H9 (cell line): ENCODE results near the gene PHLDB1. TPM values are rescaled to one million over a fixed set of nuclear protein-coding genes. Genes with fewer than 3 reads are reported as not detected.
A peak's percentile ranks its signal among the peaks of the same experiment; 100 is the strongest.

Source experiments
- DNase-seq: peaks from one replicate; pipeline ENCODE4 v3.0.0-alpha.2; 2017
- H2AFZ ChIP-seq: one replicate; pipeline ENCODE4 v1.6.1; 2013; ENCODE audit warnings: mild to moderate bottlenecking, low read length, control low read depth, moderate library complexity
- H2AK5ac ChIP-seq: 2 replicates; pipeline ENCODE4 v1.6.1; 2013; ENCODE audit warnings: low read length, control low read depth, mixed read lengths; ENCODE audit not compliant: insufficient read length
- H2BK120ac ChIP-seq: one replicate; pipeline ENCODE4 v1.6.1; 2013; ENCODE audit warnings: low read depth, mild to moderate bottlenecking, low read length, control low read depth, inconsistent platforms; ENCODE audit not compliant: poor library complexity, severe bottlenecking
- H2BK12ac ChIP-seq: 2 replicates; pipeline ENCODE4 v1.6.1; 2013; ENCODE audit warnings: low read length, control low read depth, mixed read lengths, low read depth; ENCODE audit not compliant: insufficient read length
- H2BK15ac ChIP-seq: 2 replicates; pipeline ENCODE4 v1.6.1; 2013; ENCODE audit warnings: low read depth, low read length, control low read depth
- H2BK20ac ChIP-seq: one replicate; pipeline ENCODE4 v1.6.1; 2013; ENCODE audit warnings: low read depth, mild to moderate bottlenecking, low read length, control low read depth, inconsistent platforms; ENCODE audit not compliant: poor library complexity, severe bottlenecking
- H2BK5ac ChIP-seq: 2 replicates; pipeline ENCODE4 v1.6.1; 2013; ENCODE audit warnings: low read length, control low read depth, mixed read lengths; ENCODE audit not compliant: insufficient read length
- H3K14ac ChIP-seq: 2 replicates; pipeline ENCODE4 v1.6.1; 2013; ENCODE audit warnings: low read length, control low read depth; ENCODE audit not compliant: insufficient read depth
- H3K18ac ChIP-seq: 2 replicates; pipeline ENCODE4 v1.6.1; 2013; ENCODE audit warnings: low read depth, mild to moderate bottlenecking, mixed read lengths, low read length, control low read depth; ENCODE audit not compliant: insufficient read length
- H3K23ac ChIP-seq: 2 replicates; pipeline ENCODE4 v1.6.1; 2013; ENCODE audit warnings: low read length, control low read depth, mixed read lengths, low read depth; ENCODE audit not compliant: insufficient read length
- H3K23me2 ChIP-seq: 2 replicates; pipeline ENCODE4 v1.6.1; 2013; ENCODE audit warnings: low read depth, mild to moderate bottlenecking, mixed read lengths, low read length, control low read depth; ENCODE audit not compliant: insufficient read length, poor library complexity, severe bottlenecking
- H3K27ac ChIP-seq: 2 replicates; pipeline ENCODE4 v1.5.1; 2013; ENCODE audit warnings: low read length, control low read depth, mixed read lengths, low read depth; ENCODE audit not compliant: insufficient read length
- H3K27me3 ChIP-seq: 2 replicates; pipeline ENCODE4 v1.6.1; 2013; ENCODE audit warnings: low read length, control low read depth, inconsistent platforms; ENCODE audit not compliant: insufficient read depth
- H3K4ac ChIP-seq: 2 replicates; pipeline ENCODE4 v1.6.1; 2013; ENCODE audit warnings: low read depth, mild to moderate bottlenecking, control low read depth, inconsistent platforms, low read length, moderate library complexity
- H3K4me1 ChIP-seq: 2 replicates; pipeline ENCODE4 v1.6.1; 2013; ENCODE audit warnings: low read length, control low read depth, inconsistent platforms; ENCODE audit not compliant: insufficient read depth
- H3K4me2 ChIP-seq: 2 replicates; pipeline ENCODE4 v1.6.1; 2013; ENCODE audit warnings: low read length, control low read depth, mixed read lengths; ENCODE audit not compliant: insufficient read length, insufficient read depth
- H3K56ac ChIP-seq: 2 replicates; pipeline ENCODE4 v1.6.1; 2013; ENCODE audit warnings: low read depth, mild to moderate bottlenecking, mixed read lengths, low read length, control low read depth; ENCODE audit not compliant: insufficient read length
- H3K79me1 ChIP-seq: 2 replicates; pipeline ENCODE4 v1.6.1; 2013; ENCODE audit warnings: low read depth, mild to moderate bottlenecking, moderate library complexity, low read length, control low read depth, inconsistent platforms; ENCODE audit not compliant: insufficient read depth, poor library complexity, severe bottlenecking
- H3K79me2 ChIP-seq: 2 replicates; pipeline ENCODE4 v1.6.1; 2013; ENCODE audit warnings: low read length, control low read depth, inconsistent platforms; ENCODE audit not compliant: insufficient read depth
- H3K9ac ChIP-seq: 2 replicates; pipeline ENCODE4 v1.6.1; 2013; ENCODE audit warnings: low read length, control low read depth, mixed read lengths; ENCODE audit not compliant: insufficient read length; ENCODE audit errors: extremely low read depth
- H3K9me3 ChIP-seq: one replicate; pipeline ENCODE4 v1.6.1; 2013; ENCODE audit warnings: low read depth, low read length, inconsistent platforms; ENCODE audit not compliant: control insufficient read depth
- H3T11ph ChIP-seq: one replicate; pipeline ENCODE4 v1.6.1; 2013; ENCODE audit warnings: mild to moderate bottlenecking, low read length, control low read depth, inconsistent platforms
- H4K20me1 ChIP-seq: one replicate; pipeline ENCODE4 v1.6.1; 2013; ENCODE audit not compliant: control insufficient read depth, insufficient read length, insufficient read depth
- H4K5ac ChIP-seq: 2 replicates; pipeline ENCODE4 v1.6.1; 2013; ENCODE audit warnings: low read depth, mild to moderate bottlenecking, mixed read lengths, low read length, control low read depth; ENCODE audit not compliant: insufficient read length
- H4K8ac ChIP-seq: replicated peaks from 2 replicates; pipeline ENCODE4 v1.6.1; 2013; ENCODE audit warnings: low read length, control low read depth, mixed read lengths, low read depth; ENCODE audit not compliant: insufficient read length
- H4K91ac ChIP-seq: 2 replicates; pipeline ENCODE4 v1.6.1; 2013; ENCODE audit warnings: low read depth, mild to moderate bottlenecking, moderate library complexity, mixed read lengths, low read length, control low read depth; ENCODE audit not compliant: insufficient read length
- H3K27ac Mint-ChIP-seq, 3 experiments: 2 replicates in 2 of 3; 3 replicates in 1 of 3; pipeline ENCODE4 v1.8.0; 2020 to 2021; ENCODE audit warnings: mixed read lengths in 3 of 3, mild to moderate bottlenecking in 1 of 3, moderate library complexity in 1 of 3
- H3K27me3 Mint-ChIP-seq: 2 replicates; pipeline ENCODE4 v1.8.0; 2021; ENCODE audit warnings: low read depth, mild to moderate bottlenecking, moderate library complexity, mixed read lengths
- H3K36me3 Mint-ChIP-seq, 3 experiments: 2 replicates in 2 of 3; 3 replicates in 1 of 3; pipeline ENCODE4 v1.8.0; 2020 to 2021; ENCODE audit warnings: low read depth in 3 of 3, mixed read lengths in 3 of 3; ENCODE audit not compliant: insufficient read depth in 1 of 3
- H3K4me1 Mint-ChIP-seq, 2 experiments: 2 replicates each; pipeline ENCODE4 v1.8.0; 2020; ENCODE audit warnings: mixed read lengths in 2 of 2
- H3K4me3 Mint-ChIP-seq, 2 experiments: 2 replicates in 1 of 2; 3 replicates in 1 of 2; pipeline ENCODE4 v1.8.0; 2020 to 2021; ENCODE audit warnings: mild to moderate bottlenecking in 2 of 2, mixed read lengths in 2 of 2, moderate library complexity in 1 of 2
- H3K9me3 Mint-ChIP-seq, 2 experiments: 2 replicates in 1 of 2; 3 replicates in 1 of 2; pipeline ENCODE4 v1.8.0; 2020; ENCODE audit warnings: mild to moderate bottlenecking in 2 of 2, mixed read lengths in 2 of 2, moderate library complexity in 1 of 2
- WGBS: extraction: QIAGEN DNeasy Blood & Tissue Kit; methylation state at CpG from one replicate; pipeline ENCODE4 v1.1.7; 2013; ENCODE audit warnings: missing lambda C conversion rate, low lambda C conversion rate, mixed read lengths; ENCODE audit not compliant: insufficient read length; ENCODE audit errors: extremely low coverage; 5-methylcytosine and 5-hydroxymethylcytosine counted together
- total RNA-seq: library from RNA; stranded (reverse); gene quantifications from 2 replicates; pipeline ENCODE4 v1.2.1, GENCODE V29; 2021
- TF ChIP-seq, protein P1 (sequence below): fragments of 200-600 bp; sonication (generic); conservative IDR thresholded peaks from 3 replicates; pipeline ENCODE4 v1.8.0; 2021; ENCODE audit warnings: antibody characterized with exemption, mild to moderate bottlenecking

PHLDB1 gene
- total RNA-seq, 1 experiment from 2014 or later = 56.0 TPM

DNA sequence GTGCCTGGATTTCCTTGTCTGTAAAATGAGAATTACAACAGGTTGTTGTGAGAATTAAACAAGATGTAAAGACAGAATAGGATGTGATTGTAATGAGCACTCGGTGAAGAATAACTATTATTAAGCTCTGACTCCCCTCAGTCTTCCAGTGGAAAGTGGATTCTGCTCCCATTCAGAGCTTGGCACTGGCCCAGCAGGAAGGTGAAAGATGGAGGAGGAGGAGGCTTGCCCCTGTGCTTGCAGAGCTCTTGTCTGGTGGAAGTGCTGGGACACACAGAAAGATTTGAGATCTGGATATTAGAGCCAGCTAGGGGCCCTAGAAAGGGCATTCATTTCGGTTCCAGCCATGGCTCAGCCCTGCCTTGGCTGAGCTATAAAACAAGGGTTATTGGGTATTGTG, 28.2 kb downstream of the PHLDB1 start:
- H3K27ac Mint-ChIP-seq = peak overlapping the region; percentile 74 to 99 (median 86); a peak in 6 of 7 replicates
- H3K18ac ChIP-seq = no peak overlapping the region
- no peak overlapping the region for H3K23ac ChIP-seq
- H3K9me3 ChIP-seq = no peaks in the 10 kb centered on the region
- H3K4me2 ChIP-seq = peak overlapping the region; percentile 59
- H3K27me3 ChIP-seq = no peaks in the 10 kb centered on the region
- H3K79me2 ChIP-seq = no peaks in the 10 kb centered on the region
- no peak overlapping the region for H2BK12ac ChIP-seq
- H3K27ac ChIP-seq = no peak overlapping the region
- no CpG with 5 or more reads among the region's 2 CpGs for WGBS
- H2BK120ac ChIP-seq = no peak overlapping the region
- no peak overlapping the region for H4K91ac ChIP-seq
- no peak overlapping the region for H4K8ac ChIP-seq
- peak overlapping the region; percentile 67 to 79 for H3K4me3 Mint-ChIP-seq
- no peak overlapping the region for H3K4ac ChIP-seq
- H3K79me1 ChIP-seq = no peaks in the 10 kb centered on the region
- H3K23me2 ChIP-seq = peaks cover 3% of the 10 kb centered on the region
- DNase-seq = no peak
- no peak overlapping the region for H2BK15ac ChIP-seq
- peaks cover 24 to 37% of the 10 kb centered on the region in 2 experiments for H3K4me1 Mint-ChIP-seq
- H2BK5ac ChIP-seq = no peak overlapping the region
- no peaks in the 10 kb centered on the region for H3K27me3 Mint-ChIP-seq
- H3K56ac ChIP-seq = no peak overlapping the region
- H2AK5ac ChIP-seq = no peak overlapping the region
- no peaks in the 10 kb centered on the region for H4K20me1 ChIP-seq
- H3K36me3 Mint-ChIP-seq = peaks cover 31 to 59% (median 56%) of the 10 kb centered on the region in 3 experiments
- H3K14ac ChIP-seq = no peak overlapping the region
- H4K5ac ChIP-seq = no peak overlapping the region
- H3K9ac ChIP-seq = no peak overlapping the region
- no peak overlapping the region for H3T11ph ChIP-seq
- no peaks in the 10 kb centered on the region for H3K9me3 Mint-ChIP-seq
- H2AFZ ChIP-seq = no peak overlapping the region
- TF ChIP-seq, protein P1, sequence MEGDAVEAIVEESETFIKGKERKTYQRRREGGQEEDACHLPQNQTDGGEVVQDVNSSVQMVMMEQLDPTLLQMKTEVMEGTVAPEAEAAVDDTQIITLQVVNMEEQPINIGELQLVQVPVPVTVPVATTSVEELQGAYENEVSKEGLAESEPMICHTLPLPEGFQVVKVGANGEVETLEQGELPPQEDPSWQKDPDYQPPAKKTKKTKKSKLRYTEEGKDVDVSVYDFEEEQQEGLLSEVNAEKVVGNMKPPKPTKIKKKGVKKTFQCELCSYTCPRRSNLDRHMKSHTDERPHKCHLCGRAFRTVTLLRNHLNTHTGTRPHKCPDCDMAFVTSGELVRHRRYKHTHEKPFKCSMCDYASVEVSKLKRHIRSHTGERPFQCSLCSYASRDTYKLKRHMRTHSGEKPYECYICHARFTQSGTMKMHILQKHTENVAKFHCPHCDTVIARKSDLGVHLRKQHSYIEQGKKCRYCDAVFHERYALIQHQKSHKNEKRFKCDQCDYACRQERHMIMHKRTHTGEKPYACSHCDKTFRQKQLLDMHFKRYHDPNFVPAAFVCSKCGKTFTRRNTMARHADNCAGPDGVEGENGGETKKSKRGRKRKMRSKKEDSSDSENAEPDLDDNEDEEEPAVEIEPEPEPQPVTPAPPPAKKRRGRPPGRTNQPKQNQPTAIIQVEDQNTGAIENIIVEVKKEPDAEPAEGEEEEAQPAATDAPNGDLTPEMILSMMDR = no peak
- peaks cover 12% of the 10 kb centered on the region; the same call in 1 of the 2 replicates for H3K4me1 ChIP-seq
- no peak overlapping the region for H2BK20ac ChIP-seq
